Skeletal muscle satellite cell (primary cell): ENCODE data around the gene RNU11.
"Not testable (repeated sequence)": the region's sequence is repeated elsewhere in the genome, so short reads cannot be mapped to it uniquely, and the experiment has no call there.

Source experiments
- H3K27me3 ChIP-seq: 2 replicates; pipeline ENCODE4 v1.7.0; 2013; ENCODE audit warnings: low read length; ENCODE audit not compliant: control insufficient read depth, insufficient read depth
- H3K36me3 ChIP-seq: 2 replicates; pipeline ENCODE4 v1.7.0; 2013; ENCODE audit warnings: mild to moderate bottlenecking, control low read depth, low read length; ENCODE audit not compliant: insufficient read depth
- H3K4me1 ChIP-seq: 2 replicates; pipeline ENCODE4 v1.7.0; 2013; ENCODE audit warnings: low read length; ENCODE audit not compliant: control insufficient read depth, insufficient read depth
- H3K4me2 ChIP-seq: 2 replicates; pipeline ENCODE4 v1.7.0; 2013; ENCODE audit warnings: mild to moderate bottlenecking, low read length
- H3K4me3 ChIP-seq: 2 replicates; pipeline ENCODE4 v1.7.0; 2013; ENCODE audit warnings: low read length
- H3K9ac ChIP-seq: 2 replicates; pipeline ENCODE4 v1.7.0; 2013; ENCODE audit warnings: mild to moderate bottlenecking, low read depth, low read length, moderate library complexity
- H3K9me3 ChIP-seq: replicated peaks from 2 replicates; pipeline ENCODE4 v1.7.0; 2013; ENCODE audit warnings: mild to moderate bottlenecking, control low read depth, low read length

The RNU11 gene

DNA sequence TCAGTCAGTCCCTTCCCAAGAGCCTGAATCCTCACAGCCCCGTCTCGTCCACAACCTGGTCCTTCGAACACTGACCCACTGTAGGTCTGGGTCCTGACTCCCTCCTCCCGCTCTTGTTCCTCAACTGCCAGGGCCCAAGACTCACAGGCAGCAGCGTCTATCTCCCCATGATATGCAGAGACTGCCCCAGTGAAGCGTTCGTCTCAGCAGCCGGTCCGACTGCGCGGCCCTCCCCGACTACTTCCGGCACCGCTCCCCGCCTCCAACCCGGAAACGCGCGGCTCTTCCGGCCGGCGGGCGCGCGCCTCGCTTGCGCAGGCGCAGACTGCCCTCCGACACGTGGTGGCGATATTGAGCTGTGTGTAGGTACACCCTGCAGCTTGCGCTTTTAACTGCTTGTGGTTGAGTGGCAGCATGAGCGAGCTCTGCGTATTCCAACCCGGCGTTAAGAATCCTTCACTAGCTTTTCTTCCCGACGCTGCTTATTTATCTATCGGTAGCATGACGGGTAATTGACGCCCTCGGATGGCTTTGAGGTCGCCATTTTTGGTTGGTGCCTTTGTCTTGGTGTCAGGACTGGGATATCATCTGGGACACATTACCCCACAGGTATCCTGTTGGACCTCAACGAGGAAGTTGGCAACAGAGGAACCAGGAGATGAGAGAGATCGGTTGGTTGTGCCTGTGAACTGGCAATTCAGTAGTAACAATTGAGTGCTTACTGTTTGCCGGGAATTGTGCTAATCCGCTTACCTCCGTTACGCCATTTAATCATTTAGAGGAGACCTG, 5.4 kb upstream of the RNU11 start, which contains the start of gene TAF12:
TAF12 (minus strand) TSS at position 221 of the 789 bp plus-strand sequence. CDS start 20,986 bp downstream, outside the sequence.
- Histone ChIP-seq H3K9ac (peak within 1 kb of the TSS; percentile 92), H3K36me3 (no peaks in the 10 kb centered on the region), H3K4me1 (peaks cover 20% of the 10 kb centered on the region), H3K9me3 (no peaks in the 10 kb centered on the region), H3K27me3 (no peaks in the 10 kb centered on the region), H3K4me3 (peak within 1 kb of the TSS; percentile 87), H3K4me2 (peak within 1 kb of the TSS; percentile 87)

- H3K4me1 ChIP-seq = peaks cover 25% of the 10 kb centered on the region
- peak overlapping the region; percentile 50 for H3K4me3 ChIP-seq
- H3K9me3 ChIP-seq = no peaks in the 10 kb centered on the region
- no peaks in the 10 kb centered on the region for H3K36me3 ChIP-seq
- H3K9ac ChIP-seq = peak overlapping the region; percentile 92
- peak overlapping the region; percentile 87 for H3K4me2 ChIP-seq
- H3K27me3 ChIP-seq = no peaks in the 10 kb centered on the region
Observed at GRCh38 chr1:28644494-28644893, 3.9 kb upstream of the RNU11 start.

DNA sequence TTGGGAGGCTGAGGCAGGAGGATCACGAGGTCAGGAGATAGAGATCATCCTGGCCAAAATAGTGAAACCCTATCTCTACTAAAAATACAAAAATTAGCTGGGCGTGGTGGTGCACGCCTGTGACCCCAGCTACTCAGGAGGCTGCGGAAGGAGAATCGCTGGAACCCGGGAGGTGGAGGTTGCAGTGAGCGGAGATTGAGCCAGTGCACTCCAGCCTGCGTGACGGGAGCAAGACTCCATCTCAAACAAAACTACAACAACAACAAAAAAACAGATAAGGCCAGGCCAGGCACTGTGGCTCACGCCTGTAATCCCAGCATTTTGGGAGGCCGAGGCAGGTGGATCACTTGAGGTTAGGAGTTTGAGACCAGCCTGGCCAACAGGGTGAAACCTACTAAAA, 3.0 kb upstream of the RNU11 start:
- H3K4me2 ChIP-seq, H3K9me3 ChIP-seq, H3K27me3 ChIP-seq, H3K9ac ChIP-seq, H3K36me3 ChIP-seq, H3K4me3 ChIP-seq: not testable (repeated sequence)
- peaks cover 25% of the 10 kb centered on the region for H3K4me1 ChIP-seq

DNA sequence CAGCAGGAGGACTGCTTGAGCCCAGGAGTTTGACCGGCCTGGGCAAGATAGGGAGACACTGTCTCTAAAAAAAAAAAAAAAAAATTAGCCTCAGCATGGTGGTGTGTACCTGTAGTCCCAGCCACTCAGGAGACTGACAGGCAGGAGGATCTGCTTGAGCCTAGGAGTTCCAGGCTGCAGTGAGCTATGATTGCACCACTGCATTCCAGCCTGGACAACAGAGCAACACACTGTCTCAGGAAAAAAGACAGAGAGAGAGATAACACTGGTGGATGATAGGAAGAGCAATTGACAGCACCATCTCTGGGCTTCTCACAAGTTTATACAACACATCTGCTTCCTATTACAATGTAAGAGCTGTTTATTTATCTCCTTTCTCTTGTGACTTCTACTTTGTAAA, 2.4 kb upstream of the RNU11 start:
- H3K4me1 ChIP-seq = peaks cover 25% of the 10 kb centered on the region
- H3K27me3 ChIP-seq = no peaks in the 10 kb centered on the region
- no peaks in the 10 kb centered on the region for H3K36me3 ChIP-seq
- no peak overlapping the region for H3K9ac ChIP-seq
- H3K4me3 ChIP-seq = no peak overlapping the region
- H3K4me2 ChIP-seq = no peak overlapping the region
- H3K9me3 ChIP-seq = no peaks in the 10 kb centered on the region

- H3K27me3 ChIP-seq = no peaks in the 10 kb centered on the region
- H3K4me1 ChIP-seq = peaks cover 19% of the 10 kb centered on the region
- no peaks in the 10 kb centered on the region for H3K36me3 ChIP-seq
- peak overlapping the region; percentile 65 for H3K4me3 ChIP-seq
- peak overlapping the region; percentile 82 for H3K9ac ChIP-seq
- peak overlapping the region; percentile 81 for H3K4me2 ChIP-seq
- H3K9me3 ChIP-seq = no peaks in the 10 kb centered on the region
Observed at GRCh38 chr1:28648008-28648473, 359 bp upstream of the RNU11 start.

- H3K27me3 ChIP-seq, H3K9ac ChIP-seq, H3K4me2 ChIP-seq, H3K4me1 ChIP-seq, H3K36me3 ChIP-seq, H3K9me3 ChIP-seq, H3K4me3 ChIP-seq: not testable (repeated sequence)
Observed at GRCh38 chr1:28653063-28653462, 4.7 kb downstream of the RNU11 start.

GRCh38 chr1:28653870-28654269, 5.5 kb downstream of the RNU11 start:
- not testable (repeated sequence) for H3K36me3 ChIP-seq, H3K4me1 ChIP-seq, H3K4me2 ChIP-seq, H3K4me3 ChIP-seq, H3K27me3 ChIP-seq, H3K9me3 ChIP-seq, H3K9ac ChIP-seq

GRCh38 chr1:28655448-28656311, 7.3 kb downstream of the RNU11 start:
- not testable (repeated sequence) for H3K4me2 ChIP-seq, H3K9me3 ChIP-seq, H3K36me3 ChIP-seq, H3K27me3 ChIP-seq, H3K4me3 ChIP-seq, H3K4me1 ChIP-seq, H3K9ac ChIP-seq

DNA sequence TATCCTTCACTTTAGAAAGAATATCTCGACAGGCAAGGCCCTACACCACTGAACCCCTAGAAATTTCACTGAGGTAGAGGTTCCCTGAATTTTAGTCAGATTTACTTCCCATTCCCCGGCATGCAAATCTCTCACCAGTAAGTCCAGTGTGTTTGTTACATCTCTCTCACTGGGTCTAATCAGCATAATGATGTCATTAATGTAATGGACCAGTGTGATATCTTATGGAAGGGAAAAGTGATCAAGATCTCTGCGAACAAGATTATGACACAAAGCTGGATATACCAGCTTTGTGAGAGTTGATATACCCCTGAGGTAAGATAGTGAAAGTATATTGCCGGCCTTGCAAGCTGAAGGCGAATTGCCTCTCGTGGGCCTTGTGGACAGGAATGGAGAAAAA, 7.9 kb downstream of the RNU11 start:
- no peak overlapping the region for H3K9ac ChIP-seq
- H3K4me1 ChIP-seq = no peaks in the 10 kb centered on the region
- no peaks in the 10 kb centered on the region for H3K27me3 ChIP-seq
- H3K4me2 ChIP-seq = no peak overlapping the region
- H3K36me3 ChIP-seq = no peaks in the 10 kb centered on the region
- no peaks in the 10 kb centered on the region for H3K9me3 ChIP-seq
- no peak overlapping the region for H3K4me3 ChIP-seq

DNA sequence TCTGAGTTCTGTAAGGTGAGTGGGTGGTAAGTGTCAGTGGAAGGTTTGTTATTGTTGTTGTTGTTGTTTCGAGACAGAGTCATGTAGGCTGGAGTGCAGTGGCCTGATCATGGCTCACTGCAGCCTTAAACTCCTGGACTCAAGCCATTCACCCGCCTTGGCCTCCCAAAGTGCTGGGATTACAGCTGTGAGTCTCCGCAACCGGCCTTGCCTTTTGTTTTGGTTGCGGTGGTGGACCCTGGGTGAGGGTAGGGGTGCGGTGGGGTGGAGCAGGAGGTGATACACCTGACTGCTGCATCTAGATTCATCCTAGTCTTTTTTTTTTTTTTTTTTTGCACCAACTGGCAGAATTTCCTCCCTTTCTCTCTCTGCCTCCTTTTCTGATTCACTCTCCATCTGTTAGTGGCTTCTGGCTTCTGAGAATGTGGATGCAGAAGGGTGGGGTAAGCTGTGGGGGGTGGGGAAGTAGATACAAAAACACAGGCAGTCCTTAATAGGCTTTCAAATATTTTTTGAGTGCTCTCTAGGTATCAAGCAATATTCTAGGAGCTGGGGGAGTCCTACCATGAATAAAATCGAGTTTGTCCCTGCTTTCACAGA, 15.6 kb downstream of the RNU11 start:
- Histone ChIP-seq H3K9ac (no peak overlapping the region), H3K36me3 (no peaks in the 10 kb centered on the region), H3K27me3 (no peaks in the 10 kb centered on the region), H3K4me3 (no peak overlapping the region), H3K4me2 (no peak overlapping the region), H3K9me3 (no peaks in the 10 kb centered on the region), H3K4me1 (peaks cover 8% of the 10 kb centered on the region)

- no peak overlapping the region for H3K4me3 ChIP-seq
- no peaks in the 10 kb centered on the region for H3K27me3 ChIP-seq
- peaks cover 15% of the 10 kb centered on the region for H3K4me1 ChIP-seq
- no peaks in the 10 kb centered on the region for H3K36me3 ChIP-seq
- no peak overlapping the region for H3K9ac ChIP-seq
- no peak overlapping the region for H3K4me2 ChIP-seq
- H3K9me3 ChIP-seq = no peaks in the 10 kb centered on the region
Observed at GRCh38 chr1:28666806-28667205, 18.4 kb downstream of the RNU11 start.
